ENCODE data around the gene L3MBTL3. TPM values are rescaled to one million over a fixed set of nuclear protein-coding genes. Genes with fewer than 3 reads are reported as not detected.

The L3MBTL3 gene
- total and polyA plus RNA-seq, 2 experiments from 2014 or later: 8.7 to 11.2 TPM

DNA sequence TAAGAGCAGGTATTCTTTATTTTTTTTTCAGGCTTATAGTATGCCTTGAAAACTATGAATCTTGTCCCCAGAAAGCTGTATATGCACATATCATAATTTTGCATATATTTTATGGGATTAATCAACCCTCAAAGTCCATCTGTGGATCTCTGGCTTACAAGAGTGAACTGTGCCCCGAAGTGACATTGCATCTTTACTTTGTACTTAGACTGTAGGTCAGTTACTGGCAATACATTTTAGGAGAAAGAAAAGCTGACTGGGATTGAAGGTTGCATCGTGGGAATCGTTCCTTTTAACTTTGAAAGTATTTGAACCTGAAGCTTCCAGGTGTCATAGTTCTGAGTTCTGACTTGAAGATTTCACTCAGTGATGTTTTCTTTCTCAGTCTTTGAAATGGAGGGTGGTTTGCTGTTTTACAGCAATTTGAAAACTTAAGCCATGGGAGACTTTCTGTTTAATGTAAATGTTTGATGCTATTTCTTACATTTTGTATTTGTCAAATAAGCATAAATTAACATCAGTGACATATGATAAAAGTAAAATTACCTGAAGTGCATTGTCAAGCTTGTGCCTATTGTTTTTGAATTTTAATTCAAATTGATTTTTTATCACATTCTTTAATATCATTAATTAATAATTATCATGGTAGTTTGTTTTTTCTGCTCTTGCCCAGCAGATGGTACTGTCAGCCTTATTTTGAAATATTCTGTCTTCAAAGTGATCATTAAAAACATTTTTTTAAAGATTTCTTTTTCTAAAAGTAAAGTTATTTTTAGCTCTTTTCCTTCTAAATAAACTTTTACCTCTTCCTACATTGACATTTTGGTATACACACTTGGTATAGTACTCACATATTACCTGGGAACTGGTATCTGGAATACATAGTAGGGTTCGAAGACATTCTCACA is 29.0 kb downstream of the L3MBTL3 start:
- no peaks in the 10 kb centered on the region for H3K9me3 Mint-ChIP-seq
- Histone ChIP-seq H3K4me3 (no peak overlapping the region), H3K4me1 (ENCODE audit: insufficient read depth) (peaks cover 7% of the 10 kb centered on the region), H3K9me2 (ENCODE audit: insufficient read depth) (no peaks in the 10 kb centered on the region), H3F3A (replicated peaks; ENCODE audit: low read depth) (no peaks in the 10 kb centered on the region), H3K79me2 (replicated peaks; ENCODE audit: insufficient read depth) (no peaks in the 10 kb centered on the region), H3K27me3 (ENCODE audit: insufficient read depth) (no peaks in the 10 kb centered on the region), H4K20me1 (replicated peaks; ENCODE audit: insufficient read depth) (no peaks in the 10 kb centered on the region), H3K27ac (ENCODE audit: low read depth) (no peak overlapping the region), H3K36me3 (ENCODE audit: insufficient read depth) (no peaks in the 10 kb centered on the region), H3K4me2 (no peak overlapping the region), H2AFZ (no peak overlapping the region)
- no peak for DNase-seq (ENCODE audit: low spot score)
- no peak for ATAC-seq
- H3K36me3 Mint-ChIP-seq (ENCODE audit: low read depth): peaks cover 6% of the 10 kb centered on the region; the same call in 2 of the 3 replicates
- no peak overlapping the region for H3K4me3 Mint-ChIP-seq
- peaks cover 2% of the 10 kb centered on the region for H3K27me3 Mint-ChIP-seq (ENCODE audit: insufficient read depth, low read depth, poor library complexity)
- 0 out of 2 replicates have a peak overlapping the region, but pooled peaks have one; percentile 46 for H3K27ac Mint-ChIP-seq
- TF ChIP-seq ZNF331 (CRISPR knock-in tag; IDR thresholded peaks at IDR 0.05; ENCODE audit: low read depth) (no peak), STAT1 (IDR thresholded peaks at IDR 0.05; ENCODE audit: unreplicated experiment) (no peak)
- TF ChIP-seq, protein P1, sequence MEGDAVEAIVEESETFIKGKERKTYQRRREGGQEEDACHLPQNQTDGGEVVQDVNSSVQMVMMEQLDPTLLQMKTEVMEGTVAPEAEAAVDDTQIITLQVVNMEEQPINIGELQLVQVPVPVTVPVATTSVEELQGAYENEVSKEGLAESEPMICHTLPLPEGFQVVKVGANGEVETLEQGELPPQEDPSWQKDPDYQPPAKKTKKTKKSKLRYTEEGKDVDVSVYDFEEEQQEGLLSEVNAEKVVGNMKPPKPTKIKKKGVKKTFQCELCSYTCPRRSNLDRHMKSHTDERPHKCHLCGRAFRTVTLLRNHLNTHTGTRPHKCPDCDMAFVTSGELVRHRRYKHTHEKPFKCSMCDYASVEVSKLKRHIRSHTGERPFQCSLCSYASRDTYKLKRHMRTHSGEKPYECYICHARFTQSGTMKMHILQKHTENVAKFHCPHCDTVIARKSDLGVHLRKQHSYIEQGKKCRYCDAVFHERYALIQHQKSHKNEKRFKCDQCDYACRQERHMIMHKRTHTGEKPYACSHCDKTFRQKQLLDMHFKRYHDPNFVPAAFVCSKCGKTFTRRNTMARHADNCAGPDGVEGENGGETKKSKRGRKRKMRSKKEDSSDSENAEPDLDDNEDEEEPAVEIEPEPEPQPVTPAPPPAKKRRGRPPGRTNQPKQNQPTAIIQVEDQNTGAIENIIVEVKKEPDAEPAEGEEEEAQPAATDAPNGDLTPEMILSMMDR (conservative IDR thresholded peaks at IDR 0.05; ENCODE audit: low read depth in 2 of 2): no peak; a peak in 1 of 4 replicates
- TF ChIP-seq, protein P2, sequence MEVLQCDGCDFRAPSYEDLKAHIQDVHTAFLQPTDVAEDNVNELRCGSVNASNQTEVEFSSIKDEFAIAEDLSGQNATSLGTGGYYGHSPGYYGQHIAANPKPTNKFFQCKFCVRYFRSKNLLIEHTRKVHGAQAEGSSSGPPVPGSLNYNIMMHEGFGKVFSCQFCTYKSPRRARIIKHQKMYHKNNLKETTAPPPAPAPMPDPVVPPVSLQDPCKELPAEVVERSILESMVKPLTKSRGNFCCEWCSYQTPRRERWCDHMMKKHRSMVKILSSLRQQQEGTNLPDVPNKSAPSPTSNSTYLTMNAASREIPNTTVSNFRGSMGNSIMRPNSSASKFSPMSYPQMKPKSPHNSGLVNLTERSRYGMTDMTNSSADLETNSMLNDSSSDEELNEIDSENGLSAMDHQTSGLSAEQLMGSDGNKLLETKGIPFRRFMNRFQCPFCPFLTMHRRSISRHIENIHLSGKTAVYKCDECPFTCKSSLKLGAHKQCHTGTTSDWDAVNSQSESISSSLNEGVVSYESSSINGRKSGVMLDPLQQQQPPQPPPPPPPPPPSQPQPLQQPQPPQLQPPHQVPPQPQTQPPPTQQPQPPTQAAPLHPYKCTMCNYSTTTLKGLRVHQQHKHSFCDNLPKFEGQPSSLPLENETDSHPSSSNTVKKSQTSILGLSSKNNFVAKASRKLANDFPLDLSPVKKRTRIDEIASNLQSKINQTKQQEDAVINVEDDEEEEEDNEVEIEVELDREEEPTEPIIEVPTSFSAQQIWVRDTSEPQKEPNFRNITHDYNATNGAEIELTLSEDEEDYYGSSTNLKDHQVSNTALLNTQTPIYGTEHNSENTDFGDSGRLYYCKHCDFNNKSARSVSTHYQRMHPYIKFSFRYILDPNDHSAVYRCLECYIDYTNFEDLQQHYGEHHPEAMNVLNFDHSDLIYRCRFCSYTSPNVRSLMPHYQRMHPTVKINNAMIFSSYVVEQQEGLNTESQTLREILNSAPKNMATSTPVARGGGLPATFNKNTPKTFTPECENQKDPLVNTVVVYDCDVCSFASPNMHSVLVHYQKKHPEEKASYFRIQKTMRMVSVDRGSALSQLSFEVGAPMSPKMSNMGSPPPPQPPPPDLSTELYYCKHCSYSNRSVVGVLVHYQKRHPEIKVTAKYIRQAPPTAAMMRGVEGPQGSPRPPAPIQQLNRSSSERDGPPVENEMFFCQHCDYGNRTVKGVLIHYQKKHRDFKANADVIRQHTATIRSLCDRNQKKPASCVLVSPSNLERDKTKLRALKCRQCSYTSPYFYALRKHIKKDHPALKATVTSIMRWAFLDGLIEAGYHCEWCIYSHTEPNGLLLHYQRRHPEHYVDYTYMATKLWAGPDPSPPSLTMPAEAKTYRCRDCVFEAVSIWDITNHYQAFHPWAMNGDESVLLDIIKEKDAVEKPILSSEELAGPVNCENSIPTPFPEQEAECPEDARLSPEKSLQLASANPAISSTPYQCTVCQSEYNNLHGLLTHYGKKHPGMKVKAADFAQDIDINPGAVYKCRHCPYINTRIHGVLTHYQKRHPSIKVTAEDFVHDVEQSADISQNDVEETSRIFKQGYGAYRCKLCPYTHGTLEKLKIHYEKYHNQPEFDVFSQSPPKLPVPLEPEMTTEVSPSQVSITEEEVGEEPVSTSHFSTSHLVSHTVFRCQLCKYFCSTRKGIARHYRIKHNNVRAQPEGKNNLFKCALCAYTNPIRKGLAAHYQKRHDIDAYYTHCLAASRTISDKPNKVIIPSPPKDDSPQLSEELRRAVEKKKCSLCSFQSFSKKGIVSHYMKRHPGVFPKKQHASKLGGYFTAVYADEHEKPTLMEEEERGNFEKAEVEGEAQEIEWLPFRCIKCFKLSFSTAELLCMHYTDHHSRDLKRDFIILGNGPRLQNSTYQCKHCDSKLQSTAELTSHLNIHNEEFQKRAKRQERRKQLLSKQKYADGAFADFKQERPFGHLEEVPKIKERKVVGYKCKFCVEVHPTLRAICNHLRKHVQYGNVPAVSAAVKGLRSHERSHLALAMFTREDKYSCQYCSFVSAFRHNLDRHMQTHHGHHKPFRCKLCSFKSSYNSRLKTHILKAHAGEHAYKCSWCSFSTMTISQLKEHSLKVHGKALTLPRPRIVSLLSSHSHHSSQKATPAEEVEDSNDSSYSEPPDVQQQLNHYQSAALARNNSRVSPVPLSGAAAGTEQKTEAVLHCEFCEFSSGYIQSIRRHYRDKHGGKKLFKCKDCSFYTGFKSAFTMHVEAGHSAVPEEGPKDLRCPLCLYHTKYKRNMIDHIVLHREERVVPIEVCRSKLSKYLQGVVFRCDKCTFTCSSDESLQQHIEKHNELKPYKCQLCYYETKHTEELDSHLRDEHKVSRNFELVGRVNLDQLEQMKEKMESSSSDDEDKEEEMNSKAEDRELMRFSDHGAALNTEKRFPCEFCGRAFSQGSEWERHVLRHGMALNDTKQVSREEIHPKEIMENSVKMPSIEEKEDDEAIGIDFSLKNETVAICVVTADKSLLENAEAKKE (CRISPR knock-in tag; IDR thresholded peaks at IDR 0.05): no peak
- H3K4me1 Mint-ChIP-seq: peaks cover 26% of the 10 kb centered on the region

Measured in GM23338 (cell line).